MM.1S (cell line): Measurements from ENCODE around the gene PLCH2.

ENCODE experiments used
- CTCF ChIP-seq: fragments of 300-600 bp; sonication (generic); IDR thresholded peaks from 2 replicates; pipeline ENCODE4 v1.5.1; 2016; ENCODE audit warnings: antibody characterized with exemption, low read length, mixed read lengths
- EZH2 ChIP-seq: fragments of 300-600 bp; sonication (generic); optimal IDR thresholded peaks from 2 replicates; pipeline ENCODE3; 2017; ENCODE audit warnings: low read depth, mild to moderate bottlenecking, antibody characterized with exemption, low read length, mixed read lengths

GRCh38 chr1:2496746-2497145 is 20.7 kb downstream of the PLCH2 start:
- TF ChIP-seq CTCF (no peak), EZH2 (no peak)
